Activated CD4-positive, alpha-beta T cell treated with anti-CD3 and anti-CD28 coated beads, Interleukin-2, amount 10 ng/mL, durations not matched to agents 7 days and 5 days (primary cell): Measurements from ENCODE around the gene ITGA11. TPM values are rescaled to one million over a fixed set of nuclear protein-coding genes. Genes with fewer than 3 reads are reported as not detected.

ENCODE experiments used
- CTCF ChIA-PET: fragments of 350-600 bp; sonication (Branson Sonifier 250); formaldehyde crosslinking; loops from one replicate; lab custom pipeline; 2021; ENCODE audit warnings: antibody characterized with exemption; lab: Charles Lee
- POLR2A ChIA-PET: fragments of 350-600 bp; sonication (Branson Sonifier 250); formaldehyde crosslinking; loops from one replicate; lab custom pipeline; 2021; ENCODE audit warnings: antibody characterized with exemption; lab: Charles Lee
- DNase-seq: peaks from one replicate; pipeline ENCODE4 v3.0.0-alpha.2; 2020
- H3K27ac Mint-ChIP-seq: one replicate; pipeline ENCODE4 v1.8.0; 2021; ENCODE audit warnings: mild to moderate bottlenecking, moderate library complexity, mixed read lengths
- H3K27me3 Mint-ChIP-seq: one replicate; pipeline ENCODE4 v1.8.0; 2021; ENCODE audit warnings: mixed read lengths
- H3K36me3 Mint-ChIP-seq: one replicate; pipeline ENCODE4 v1.8.0; 2021; ENCODE audit warnings: low read depth, mixed read lengths
- H3K4me1 Mint-ChIP-seq: one replicate; pipeline ENCODE4 v1.8.0; 2021; ENCODE audit warnings: mixed read lengths
- H3K4me3 Mint-ChIP-seq: one replicate; pipeline ENCODE4 v1.8.0; 2021; ENCODE audit warnings: mild to moderate bottlenecking, moderate library complexity, mixed read lengths
- H3K9me3 Mint-ChIP-seq: one replicate; pipeline ENCODE4 v1.8.0; 2021; ENCODE audit warnings: mixed read lengths
- total RNA-seq, 2 experiments: library from RNA; stranded (reverse); gene quantifications; one replicate each; pipeline ENCODE4 v1.2.3, GENCODE V29; 2021

The ITGA11 gene
- 1 to 10 TPM; 1.0 to 1.1 TPM for total RNA-seq

DNA sequence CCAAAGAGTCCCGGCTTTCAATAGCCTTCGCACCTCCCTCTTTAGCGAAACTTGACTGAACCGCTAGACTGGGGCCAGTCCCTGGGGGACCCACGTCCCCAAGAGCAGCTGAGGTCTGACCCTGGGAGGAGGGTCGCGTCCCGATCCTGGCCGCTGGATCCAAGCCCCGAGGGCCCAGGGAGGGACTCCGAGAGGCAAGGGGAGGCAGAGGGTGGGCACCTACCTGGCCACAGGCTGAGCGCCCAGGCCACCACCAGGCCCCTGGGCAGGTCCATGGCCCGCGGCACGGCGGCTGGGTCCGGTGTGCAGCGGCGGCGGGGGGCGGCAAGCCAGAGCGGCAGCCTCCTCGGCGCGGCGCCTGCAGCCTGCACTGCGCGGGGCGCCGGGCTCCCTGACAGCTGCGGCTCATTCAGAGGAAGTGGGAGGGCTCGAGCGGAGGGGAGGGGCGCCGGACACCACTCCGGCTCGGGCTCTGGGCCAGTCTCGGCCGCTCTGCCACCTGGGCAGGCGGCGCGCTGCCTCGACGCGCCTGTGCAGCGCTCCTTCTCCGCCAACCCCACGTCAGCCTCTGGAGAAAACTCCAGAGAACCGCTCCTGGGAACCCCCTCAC, at the start of gene ITGA11:
ITGA11 (minus strand) TSS at position 372 of the 610 bp plus-strand sequence; CDS start at position 275, 97 bp downstream.
- no peaks in the 10 kb centered on the region for H3K9me3 Mint-ChIP-seq
- no peak for DNase-seq
- POLR2A ChIA-PET, result no interaction called here
- H3K36me3 Mint-ChIP-seq, result no peaks in the 10 kb centered on the region
- H3K4me3 Mint-ChIP-seq, result no peak within 1 kb of the TSS
- no peak within 1 kb of the TSS for H3K27ac Mint-ChIP-seq
- CTCF ChIA-PET, result no interaction called here
- H3K4me1 Mint-ChIP-seq, result no peaks in the 10 kb centered on the region
- H3K27me3 Mint-ChIP-seq, result peaks cover 68% of the 10 kb centered on the region

DNA sequence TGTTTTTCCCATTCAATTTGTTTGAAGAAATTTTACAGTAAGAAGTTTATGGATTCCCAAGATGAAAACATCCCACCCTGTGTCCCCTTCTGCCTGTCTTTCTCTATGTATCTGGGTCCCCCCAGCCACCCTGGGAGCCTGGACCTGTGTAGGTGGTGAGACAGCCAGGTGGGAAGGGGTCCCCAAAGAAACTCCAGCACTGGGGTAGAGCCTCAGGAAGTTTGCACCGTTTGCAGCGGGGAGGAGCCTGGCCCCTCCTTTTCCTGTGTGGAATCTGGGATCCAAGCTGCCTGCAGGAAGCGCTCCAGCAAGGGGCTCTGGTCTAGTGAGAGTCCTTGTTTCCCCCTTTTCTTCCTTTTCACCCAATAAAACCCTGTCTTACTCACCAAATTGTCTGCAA, 49.4 kb upstream of the ITGA11 start:
- Mint-ChIP-seq H3K36me3 (no peaks in the 10 kb centered on the region), H3K4me1 (no peaks in the 10 kb centered on the region), H3K9me3 (no peaks in the 10 kb centered on the region), H3K27ac (no peak overlapping the region), H3K27me3 (peaks cover 18% of the 10 kb centered on the region), H3K4me3 (no peak overlapping the region)
- ChIA-PET POLR2A (no interaction called here), CTCF (no interaction called here)
- no peak for DNase-seq

GRCh38 chr15:68480296-68480695, 48.3 kb upstream of the ITGA11 start:
- peaks cover 24% of the 10 kb centered on the region for H3K27me3 Mint-ChIP-seq
- no peak overlapping the region for H3K27ac Mint-ChIP-seq
- no peak for DNase-seq
- H3K4me3 Mint-ChIP-seq, result no peak overlapping the region
- CTCF ChIA-PET, result no interaction called here
- no peaks in the 10 kb centered on the region for H3K36me3 Mint-ChIP-seq
- no peaks in the 10 kb centered on the region for H3K4me1 Mint-ChIP-seq
- H3K9me3 Mint-ChIP-seq, result no peaks in the 10 kb centered on the region
- POLR2A ChIA-PET, result no interaction called here

- CTCF ChIA-PET, result no interaction called here
- H3K27ac Mint-ChIP-seq, result no peak overlapping the region
- no peaks in the 10 kb centered on the region for H3K9me3 Mint-ChIP-seq
- H3K36me3 Mint-ChIP-seq, result no peaks in the 10 kb centered on the region
- POLR2A ChIA-PET, result no interaction called here
- DNase-seq, result no peak
- peaks cover 23% of the 10 kb centered on the region for H3K27me3 Mint-ChIP-seq
- H3K4me1 Mint-ChIP-seq, result no peaks in the 10 kb centered on the region
- no peak overlapping the region for H3K4me3 Mint-ChIP-seq
These were observed 47.9 kb upstream of the ITGA11 start for GRCh38 chr15:68479870-68480269.

DNA sequence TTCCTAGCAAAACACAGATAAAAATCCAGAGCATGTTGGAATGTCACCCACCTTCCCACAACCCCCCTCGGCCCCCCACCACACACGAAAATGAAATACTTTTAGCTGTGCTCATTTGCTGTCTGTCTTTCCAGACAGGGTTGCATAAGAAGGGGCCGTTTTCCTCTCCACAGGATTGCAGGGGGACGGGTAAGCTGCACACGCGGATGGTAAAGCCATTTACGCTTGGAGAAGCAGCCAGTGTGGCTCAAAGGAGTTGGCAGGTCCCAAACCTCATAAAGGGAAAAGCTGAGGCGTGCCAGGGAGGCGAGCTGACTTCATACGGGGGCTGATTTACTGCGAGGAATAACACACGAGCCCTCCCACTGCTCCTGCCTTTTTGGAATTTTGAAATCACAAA, 47.4 kb upstream of the ITGA11 start:
- CTCF ChIA-PET, result interaction anchor here (1.5 kb wide), 1 partner anchor 75 kb away, joined by 3 read pairs; no protein-coding TSS in a partner anchor

GRCh38 chr15:68478853-68479252, 46.9 kb upstream of the ITGA11 start:
- H3K4me3 Mint-ChIP-seq, result no peak overlapping the region
- ChIA-PET POLR2A (no interaction called here), CTCF (interaction anchor here (1.5 kb wide), 1 partner anchor 76 kb away, joined by 3 read pairs; no protein-coding TSS in a partner anchor)
- peaks cover 27% of the 10 kb centered on the region for H3K27me3 Mint-ChIP-seq
- H3K36me3 Mint-ChIP-seq, result no peaks in the 10 kb centered on the region
- no peaks in the 10 kb centered on the region for H3K9me3 Mint-ChIP-seq
- H3K4me1 Mint-ChIP-seq, result no peaks in the 10 kb centered on the region
- no peak overlapping the region for H3K27ac Mint-ChIP-seq
- no peak for DNase-seq

More for the DNA sequence above, 47.4 kb upstream of the ITGA11 start:
- POLR2A ChIA-PET, result no interaction called here
- H3K27me3 Mint-ChIP-seq, result peaks cover 27% of the 10 kb centered on the region
- no peaks in the 10 kb centered on the region for H3K4me1 Mint-ChIP-seq
- no peak overlapping the region for H3K27ac Mint-ChIP-seq
- no peaks in the 10 kb centered on the region for H3K9me3 Mint-ChIP-seq
- no peaks in the 10 kb centered on the region for H3K36me3 Mint-ChIP-seq
- no peak overlapping the region for H3K4me3 Mint-ChIP-seq
- DNase-seq, result no peak

DNA sequence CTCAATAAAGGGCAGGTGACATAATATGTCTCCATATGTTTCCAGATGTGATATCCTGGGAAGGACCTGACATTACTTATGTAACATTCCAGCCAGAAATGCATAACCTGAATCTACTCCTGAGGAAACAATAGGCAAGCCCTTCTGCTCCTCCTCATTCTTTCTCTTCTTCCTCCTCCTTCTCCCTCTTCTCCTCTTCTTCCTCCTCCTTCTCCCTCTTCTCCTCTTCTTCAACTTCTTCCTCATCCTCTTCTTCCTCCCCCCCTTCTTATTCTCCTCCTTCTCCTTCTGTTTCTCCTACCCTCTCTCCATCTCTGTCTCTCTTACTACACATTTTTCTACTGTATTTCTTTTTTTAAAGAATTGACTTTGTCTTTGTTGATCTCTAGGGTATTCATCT, 43.5 kb upstream of the ITGA11 start:
- DNase-seq, result no peak
- ChIA-PET POLR2A (no interaction called here), CTCF (no interaction called here)
- H3K4me3 Mint-ChIP-seq, result no peak overlapping the region
- no peak overlapping the region for H3K27ac Mint-ChIP-seq
- no peaks in the 10 kb centered on the region for H3K36me3 Mint-ChIP-seq
- peaks cover 29% of the 10 kb centered on the region for H3K27me3 Mint-ChIP-seq
- H3K4me1 Mint-ChIP-seq, result no peaks in the 10 kb centered on the region
- H3K9me3 Mint-ChIP-seq, result no peaks in the 10 kb centered on the region

GRCh38 chr15:68471541-68471940, 39.6 kb upstream of the ITGA11 start:
- peaks cover 25% of the 10 kb centered on the region for H3K27me3 Mint-ChIP-seq
- DNase-seq, result no peak
- no peaks in the 10 kb centered on the region for H3K4me1 Mint-ChIP-seq

GRCh38 chr15:68470976-68471375, 39.0 kb upstream of the ITGA11 start:
- peaks cover 21% of the 10 kb centered on the region for H3K27me3 Mint-ChIP-seq
- H3K9me3 Mint-ChIP-seq, result no peaks in the 10 kb centered on the region
- POLR2A ChIA-PET, result no interaction called here
- no peaks in the 10 kb centered on the region for H3K36me3 Mint-ChIP-seq
- CTCF ChIA-PET, result no interaction called here
- no peak for DNase-seq
- H3K4me3 Mint-ChIP-seq, result no peak overlapping the region
- H3K27ac Mint-ChIP-seq, result no peak overlapping the region
- peaks cover under 1% of the 10 kb centered on the region for H3K4me1 Mint-ChIP-seq

More at GRCh38 chr15:68471541-68471940, 39.6 kb upstream of the ITGA11 start:
- Mint-ChIP-seq H3K4me3 (no peak overlapping the region), H3K9me3 (no peaks in the 10 kb centered on the region), H3K36me3 (no peaks in the 10 kb centered on the region), H3K27ac (no peak overlapping the region)
- ChIA-PET CTCF (no interaction called here), POLR2A (no interaction called here)

DNA sequence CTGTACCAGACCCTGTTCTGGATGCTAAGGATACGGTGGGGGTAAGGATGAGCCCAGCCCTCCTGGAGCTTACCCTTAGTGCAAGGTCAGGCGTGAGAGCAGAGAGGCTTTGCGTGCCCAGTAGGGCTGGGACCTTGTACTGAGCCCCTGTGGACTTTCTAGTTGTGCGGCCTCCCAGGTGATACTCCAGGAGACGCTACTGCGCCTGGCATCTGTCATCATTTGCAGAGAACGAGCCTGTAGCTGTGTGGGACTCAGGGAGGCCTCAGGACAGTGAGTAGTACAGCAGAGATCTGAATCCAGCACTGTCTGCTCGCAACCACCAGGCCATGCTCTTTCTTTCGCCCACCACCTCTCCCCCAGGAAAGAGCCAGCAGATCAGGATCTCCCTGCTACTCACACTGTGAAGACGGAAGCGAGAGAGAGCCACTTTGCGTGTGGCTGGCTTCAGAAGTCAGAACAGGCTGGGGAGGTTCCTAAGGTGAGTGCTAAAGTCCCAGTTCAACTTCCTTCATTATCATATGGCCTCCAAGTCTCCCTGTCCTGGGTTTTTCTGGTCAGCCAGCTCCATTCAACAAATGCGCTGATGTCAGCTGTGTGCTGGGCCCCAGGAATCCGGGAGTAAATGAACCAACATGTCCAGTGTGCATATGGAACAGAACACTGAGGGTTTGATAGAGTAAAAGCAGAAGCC, 38.2 kb upstream of the ITGA11 start:
- no peaks in the 10 kb centered on the region for H3K9me3 Mint-ChIP-seq
- H3K4me1 Mint-ChIP-seq, result peaks cover 8% of the 10 kb centered on the region
- CTCF ChIA-PET, result no interaction called here
- no peak overlapping the region for H3K27ac Mint-ChIP-seq
- no peak for DNase-seq
- H3K36me3 Mint-ChIP-seq, result no peaks in the 10 kb centered on the region
- H3K27me3 Mint-ChIP-seq, result peaks cover 18% of the 10 kb centered on the region
- H3K4me3 Mint-ChIP-seq, result no peak overlapping the region
- POLR2A ChIA-PET, result no interaction called here

DNA sequence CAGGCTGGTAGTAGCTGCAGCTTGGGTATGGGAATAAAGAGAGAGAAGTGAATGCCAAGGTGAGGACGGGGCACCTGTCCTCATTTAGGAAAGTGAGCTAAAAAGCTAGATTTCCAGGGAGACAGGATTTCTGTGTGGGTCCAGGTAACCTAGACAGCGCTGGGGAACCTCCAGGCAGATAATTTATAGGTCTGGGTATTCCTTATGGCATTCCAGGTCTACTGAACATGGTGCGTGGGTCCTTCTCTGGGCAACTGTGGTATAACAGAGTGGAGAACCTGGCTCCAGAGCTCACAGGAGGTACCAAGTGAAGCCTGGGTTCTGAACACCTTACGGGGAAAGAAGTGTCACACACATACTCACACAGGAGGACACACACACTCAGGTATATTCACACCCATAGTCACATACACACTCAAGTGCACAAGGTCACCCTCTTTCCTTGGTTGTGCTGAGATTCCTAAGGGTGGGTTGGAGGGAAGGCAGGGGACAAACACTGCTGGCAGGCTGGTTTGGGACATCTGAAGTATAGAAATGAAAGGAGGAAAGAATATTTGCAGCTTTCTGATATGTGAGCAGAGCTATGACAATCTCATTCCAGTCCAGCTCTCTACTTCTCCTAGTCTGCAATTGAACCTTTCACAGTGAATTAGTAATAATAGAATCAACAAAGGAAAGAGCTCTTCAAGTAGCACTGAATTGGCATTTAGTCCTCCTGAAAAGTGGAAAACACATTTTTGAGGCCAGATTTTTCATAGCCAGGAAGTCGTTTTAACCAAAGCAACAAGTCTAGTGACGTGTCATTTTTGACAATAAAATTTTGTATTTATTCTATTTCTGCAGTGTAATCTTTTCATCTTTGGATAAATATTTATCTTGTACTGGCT, 37.4 kb upstream of the ITGA11 start:
- POLR2A ChIA-PET, result no interaction called here
- peaks cover 8% of the 10 kb centered on the region for H3K4me1 Mint-ChIP-seq
- CTCF ChIA-PET, result no interaction called here
- no peaks in the 10 kb centered on the region for H3K9me3 Mint-ChIP-seq
- H3K27me3 Mint-ChIP-seq, result peaks cover 14% of the 10 kb centered on the region
- H3K27ac Mint-ChIP-seq, result no peak overlapping the region
- DNase-seq, result no peak
- H3K36me3 Mint-ChIP-seq, result no peaks in the 10 kb centered on the region
- H3K4me3 Mint-ChIP-seq, result no peak overlapping the region

GRCh38 chr15:68466876-68467275, 34.9 kb upstream of the ITGA11 start:
- DNase-seq, result no peak
- no peak overlapping the region for H3K27ac Mint-ChIP-seq
- ChIA-PET POLR2A (no interaction called here), CTCF (no interaction called here)
- H3K9me3 Mint-ChIP-seq, result no peaks in the 10 kb centered on the region
- H3K36me3 Mint-ChIP-seq, result no peaks in the 10 kb centered on the region
- peaks cover 8% of the 10 kb centered on the region for H3K4me1 Mint-ChIP-seq
- no peak overlapping the region for H3K4me3 Mint-ChIP-seq
- peaks cover 10% of the 10 kb centered on the region for H3K27me3 Mint-ChIP-seq
